ENCODE measurements around the gene ADM.

The ADM gene

DNA sequence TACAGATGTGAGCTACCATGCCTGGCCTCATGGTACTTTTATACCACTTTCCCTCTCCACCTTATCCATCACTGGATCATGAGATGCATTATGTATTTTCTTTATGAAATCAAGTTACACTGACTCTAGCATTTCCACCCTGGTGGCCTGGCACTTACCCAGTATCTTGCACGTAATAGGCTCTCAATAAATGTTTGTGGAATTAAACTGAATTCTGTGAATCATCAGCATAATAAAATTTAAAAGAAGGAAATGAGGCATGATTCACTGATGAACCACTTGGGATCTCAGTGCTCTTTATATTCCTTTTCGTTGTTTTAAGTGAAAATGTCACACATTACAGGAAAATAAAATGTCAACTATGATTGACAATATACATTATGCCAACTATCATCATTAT is 25.1 kb downstream of the ADM start:
- no peak for DNase-seq

DNA sequence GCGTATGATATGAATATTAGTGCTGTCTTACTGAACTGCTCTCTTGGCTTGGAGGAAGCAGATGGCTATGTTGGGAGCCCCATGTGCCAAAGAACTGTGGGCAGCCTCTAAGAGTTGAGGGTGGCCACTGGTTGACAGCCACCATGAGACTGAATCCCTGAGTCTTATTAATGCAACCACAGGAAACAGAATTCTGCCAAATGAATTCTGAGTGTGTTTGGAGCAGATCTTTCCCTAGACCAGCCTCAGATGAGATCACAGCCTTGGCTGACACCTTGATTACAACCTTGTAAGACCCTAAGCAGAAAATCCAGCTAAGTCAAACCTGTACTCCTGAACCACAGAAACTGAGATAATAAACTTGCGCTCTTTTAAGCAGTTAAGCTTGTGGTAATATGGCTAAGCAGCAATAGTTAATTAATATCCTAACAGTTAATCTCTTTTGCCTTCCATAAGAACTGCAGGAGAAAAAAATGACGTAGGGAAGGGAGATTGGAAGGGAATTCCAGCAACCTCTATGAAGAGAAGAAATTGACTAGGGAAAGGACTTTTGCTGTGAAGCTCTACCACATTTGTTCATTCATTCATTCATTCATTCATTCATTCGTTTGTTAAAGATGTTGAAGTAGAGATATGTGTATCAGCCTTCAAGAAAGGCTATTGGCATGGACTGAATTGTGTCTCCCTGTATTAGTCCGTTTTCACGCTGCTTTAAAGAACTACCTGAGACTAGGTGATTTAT is 26.8 kb downstream of the ADM start:
- no peak for DNase-seq

- DNase-seq, result no peak
Observed at GRCh38 chr11:10333490-10333889, 28.6 kb downstream of the ADM start.

DNA sequence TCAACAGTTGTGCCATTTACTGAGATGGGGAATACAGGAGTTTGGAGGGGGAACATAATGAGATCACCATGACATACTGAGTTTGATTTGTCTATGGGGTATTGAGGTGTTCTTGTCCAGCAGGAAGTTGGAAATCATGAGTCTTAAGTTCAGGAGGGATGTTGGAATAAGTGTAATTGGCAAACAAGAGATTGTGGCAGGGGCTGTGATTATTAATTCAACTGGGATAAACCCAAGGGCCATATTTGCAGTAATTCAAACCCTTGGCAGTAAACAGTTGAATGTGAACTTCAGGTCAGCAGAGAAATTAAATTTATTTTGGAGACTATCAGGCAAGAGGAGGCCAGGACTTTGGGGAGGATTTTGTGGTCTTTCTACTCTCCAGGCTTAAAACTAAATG is 33.4 kb downstream of the ADM start:
- no peak for DNase-seq

- no peak for DNase-seq
Observed at GRCh38 chr11:10348650-10349280, 43.9 kb downstream of the ADM start.

DNA sequence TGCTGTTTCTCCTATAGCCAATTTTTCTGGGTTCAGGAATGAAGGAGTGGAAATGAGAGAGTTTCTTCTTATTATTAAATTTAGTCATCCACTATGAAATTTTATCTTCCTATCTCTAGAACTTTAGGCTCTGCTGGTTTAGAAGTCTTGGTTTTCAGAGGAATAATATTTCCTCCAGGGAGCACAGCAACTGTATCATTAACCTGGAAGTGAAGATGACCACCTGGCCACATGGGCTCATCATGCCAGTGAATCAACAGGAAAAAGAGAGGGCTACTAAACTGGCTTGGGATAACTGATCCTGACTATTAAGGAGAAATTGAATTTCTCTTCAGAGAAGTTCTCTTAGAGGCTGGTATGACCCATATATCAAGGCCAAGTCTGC is 44.4 kb downstream of the ADM start:
- no peak for DNase-seq

- DNase-seq, result no peak
Observed at GRCh38 chr11:10349806-10350205, 44.9 kb downstream of the ADM start.

GRCh38 chr11:10350334-10350733 is 45.5 kb downstream of the ADM start:
- no peak for DNase-seq

GRCh38 chr11:10351435-10351764 is 46.5 kb downstream of the ADM start:
- DNase-seq, result no peak

DNA sequence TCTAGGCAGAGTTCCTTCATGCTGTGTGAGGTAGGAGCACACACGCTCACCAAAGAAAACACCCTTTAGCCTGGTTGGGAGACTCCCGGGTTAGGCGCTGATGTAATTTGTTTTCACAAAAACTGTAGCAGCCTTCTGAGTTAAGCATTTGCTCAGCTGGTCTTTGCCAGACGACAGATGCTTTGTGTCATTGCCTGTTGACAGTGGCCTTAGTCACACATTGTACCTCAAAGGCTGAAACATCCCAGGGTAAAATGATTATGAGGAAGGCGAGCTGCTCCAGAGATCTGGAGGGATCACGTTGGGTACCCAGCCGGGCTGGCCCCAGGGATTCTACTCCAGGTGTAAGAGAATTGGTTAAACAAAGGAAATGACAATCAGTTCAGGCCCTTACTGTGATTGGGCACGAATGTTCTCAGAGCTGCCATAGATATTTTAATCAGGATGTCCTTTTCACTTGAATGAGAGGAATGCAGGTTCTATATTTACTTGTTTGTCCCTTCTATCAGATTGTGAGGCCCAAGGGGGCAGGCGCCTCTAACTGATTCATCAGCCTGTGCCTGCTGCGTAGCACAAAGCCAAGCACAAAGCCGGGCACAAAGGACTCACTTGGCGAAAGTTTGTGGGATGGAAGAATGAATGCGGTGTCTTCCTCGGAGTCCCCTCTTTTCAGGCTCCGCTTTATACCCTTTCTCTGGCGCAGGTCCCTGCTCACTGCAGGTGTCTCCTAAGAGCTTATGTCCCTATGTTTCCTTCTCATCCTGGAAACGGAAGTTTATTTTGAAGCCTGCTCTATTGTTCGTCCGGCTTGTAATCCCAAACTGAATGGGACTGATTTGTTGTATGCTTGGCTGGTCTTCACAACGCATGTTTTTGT is 47.1 kb downstream of the ADM start:
- no peak for DNase-seq

GRCh38 chr11:10352921-10353550 is 48.2 kb downstream of the ADM start:
- DNase-seq, result no peak

- DNase-seq, result no peak
Observed at GRCh38 chr11:10354389-10354788, 49.5 kb downstream of the ADM start.

DNA sequence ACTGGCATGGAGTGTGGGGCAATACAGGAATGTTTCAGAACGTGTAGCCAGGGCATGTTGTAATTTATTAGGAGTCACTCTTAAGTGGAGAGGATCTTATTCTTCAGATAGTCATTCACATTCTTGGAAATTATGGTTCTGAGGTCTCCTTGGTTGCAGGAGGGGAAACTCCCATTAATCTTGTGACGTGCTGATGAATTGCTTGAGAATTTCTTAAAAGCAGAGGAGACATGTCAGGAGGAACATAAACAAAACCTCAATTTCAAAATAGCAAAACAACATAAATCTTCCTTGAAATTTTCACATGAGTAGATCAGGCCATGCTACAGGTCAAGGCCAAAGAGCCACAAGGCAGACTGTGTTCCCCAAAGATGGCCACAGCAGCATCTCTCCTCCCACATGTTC is 50.4 kb downstream of the ADM start:
- no peak for DNase-seq

DNA sequence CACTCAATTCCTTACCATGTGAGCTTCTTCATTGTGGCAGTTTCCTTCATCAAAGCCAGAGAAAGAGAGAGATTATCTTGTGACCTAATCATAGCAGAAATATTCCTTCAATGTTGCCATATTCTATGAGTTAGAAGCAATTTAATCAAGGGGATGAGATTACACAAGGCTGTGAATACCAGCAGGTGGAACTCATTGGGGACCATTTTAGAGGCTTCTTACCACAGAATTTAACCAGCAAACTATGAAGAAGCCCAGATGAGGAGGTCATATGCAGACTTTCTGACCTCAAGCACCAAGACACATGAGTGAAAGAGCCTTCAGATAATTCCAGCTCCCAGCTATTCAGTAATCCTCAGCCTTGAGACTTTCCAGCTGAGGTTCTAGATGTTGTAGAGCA is 51.3 kb downstream of the ADM start:
- DNase-seq, result no peak

All from central memory CD4-positive, alpha-beta T cell (primary cell).